H9 (cell line): ENCODE measurements around the gene ANXA2. TPM values are rescaled to one million over a fixed set of nuclear protein-coding genes. Genes with fewer than 3 reads are reported as not detected.

Experiments used
- DNase-seq: peaks from one replicate; pipeline ENCODE4 v3.0.0-alpha.2; 2017
- H2AFZ ChIP-seq: one replicate; pipeline ENCODE4 v1.6.1; 2013; ENCODE audit warnings: mild to moderate bottlenecking, low read length, control low read depth, moderate library complexity
- H2AK5ac ChIP-seq: 2 replicates; pipeline ENCODE4 v1.6.1; 2013; ENCODE audit warnings: low read length, control low read depth, mixed read lengths; ENCODE audit not compliant: insufficient read length
- H2BK120ac ChIP-seq: one replicate; pipeline ENCODE4 v1.6.1; 2013; ENCODE audit warnings: low read depth, mild to moderate bottlenecking, low read length, control low read depth, inconsistent platforms; ENCODE audit not compliant: poor library complexity, severe bottlenecking
- H2BK12ac ChIP-seq: 2 replicates; pipeline ENCODE4 v1.6.1; 2013; ENCODE audit warnings: low read length, control low read depth, mixed read lengths, low read depth; ENCODE audit not compliant: insufficient read length
- H2BK15ac ChIP-seq: 2 replicates; pipeline ENCODE4 v1.6.1; 2013; ENCODE audit warnings: low read depth, low read length, control low read depth
- H2BK20ac ChIP-seq: one replicate; pipeline ENCODE4 v1.6.1; 2013; ENCODE audit warnings: low read depth, mild to moderate bottlenecking, low read length, control low read depth, inconsistent platforms; ENCODE audit not compliant: poor library complexity, severe bottlenecking
- H2BK5ac ChIP-seq: 2 replicates; pipeline ENCODE4 v1.6.1; 2013; ENCODE audit warnings: low read length, control low read depth, mixed read lengths; ENCODE audit not compliant: insufficient read length
- H3K14ac ChIP-seq: 2 replicates; pipeline ENCODE4 v1.6.1; 2013; ENCODE audit warnings: low read length, control low read depth; ENCODE audit not compliant: insufficient read depth
- H3K18ac ChIP-seq: 2 replicates; pipeline ENCODE4 v1.6.1; 2013; ENCODE audit warnings: low read depth, mild to moderate bottlenecking, mixed read lengths, low read length, control low read depth; ENCODE audit not compliant: insufficient read length
- H3K23ac ChIP-seq: 2 replicates; pipeline ENCODE4 v1.6.1; 2013; ENCODE audit warnings: low read length, control low read depth, mixed read lengths, low read depth; ENCODE audit not compliant: insufficient read length
- H3K23me2 ChIP-seq: 2 replicates; pipeline ENCODE4 v1.6.1; 2013; ENCODE audit warnings: low read depth, mild to moderate bottlenecking, mixed read lengths, low read length, control low read depth; ENCODE audit not compliant: insufficient read length, poor library complexity, severe bottlenecking
- H3K27ac ChIP-seq: 2 replicates; pipeline ENCODE4 v1.5.1; 2013; ENCODE audit warnings: low read length, control low read depth, mixed read lengths, low read depth; ENCODE audit not compliant: insufficient read length
- H3K27me3 ChIP-seq: 2 replicates; pipeline ENCODE4 v1.6.1; 2013; ENCODE audit warnings: low read length, control low read depth, inconsistent platforms; ENCODE audit not compliant: insufficient read depth
- H3K4ac ChIP-seq: 2 replicates; pipeline ENCODE4 v1.6.1; 2013; ENCODE audit warnings: low read depth, mild to moderate bottlenecking, control low read depth, inconsistent platforms, low read length, moderate library complexity
- H3K4me1 ChIP-seq: 2 replicates; pipeline ENCODE4 v1.6.1; 2013; ENCODE audit warnings: low read length, control low read depth, inconsistent platforms; ENCODE audit not compliant: insufficient read depth
- H3K4me2 ChIP-seq: 2 replicates; pipeline ENCODE4 v1.6.1; 2013; ENCODE audit warnings: low read length, control low read depth, mixed read lengths; ENCODE audit not compliant: insufficient read length, insufficient read depth
- H3K56ac ChIP-seq: 2 replicates; pipeline ENCODE4 v1.6.1; 2013; ENCODE audit warnings: low read depth, mild to moderate bottlenecking, mixed read lengths, low read length, control low read depth; ENCODE audit not compliant: insufficient read length
- H3K79me1 ChIP-seq: 2 replicates; pipeline ENCODE4 v1.6.1; 2013; ENCODE audit warnings: low read depth, mild to moderate bottlenecking, moderate library complexity, low read length, control low read depth, inconsistent platforms; ENCODE audit not compliant: insufficient read depth, poor library complexity, severe bottlenecking
- H3K79me2 ChIP-seq: 2 replicates; pipeline ENCODE4 v1.6.1; 2013; ENCODE audit warnings: low read length, control low read depth, inconsistent platforms; ENCODE audit not compliant: insufficient read depth
- H3K9ac ChIP-seq: 2 replicates; pipeline ENCODE4 v1.6.1; 2013; ENCODE audit warnings: low read length, control low read depth, mixed read lengths; ENCODE audit not compliant: insufficient read length; ENCODE audit errors: extremely low read depth
- H3K9me3 ChIP-seq: one replicate; pipeline ENCODE4 v1.6.1; 2013; ENCODE audit warnings: low read depth, low read length, inconsistent platforms; ENCODE audit not compliant: control insufficient read depth
- H3T11ph ChIP-seq: one replicate; pipeline ENCODE4 v1.6.1; 2013; ENCODE audit warnings: mild to moderate bottlenecking, low read length, control low read depth, inconsistent platforms
- H4K20me1 ChIP-seq: one replicate; pipeline ENCODE4 v1.6.1; 2013; ENCODE audit not compliant: control insufficient read depth, insufficient read length, insufficient read depth
- H4K5ac ChIP-seq: 2 replicates; pipeline ENCODE4 v1.6.1; 2013; ENCODE audit warnings: low read depth, mild to moderate bottlenecking, mixed read lengths, low read length, control low read depth; ENCODE audit not compliant: insufficient read length
- H4K8ac ChIP-seq: replicated peaks from 2 replicates; pipeline ENCODE4 v1.6.1; 2013; ENCODE audit warnings: low read length, control low read depth, mixed read lengths, low read depth; ENCODE audit not compliant: insufficient read length
- H4K91ac ChIP-seq: 2 replicates; pipeline ENCODE4 v1.6.1; 2013; ENCODE audit warnings: low read depth, mild to moderate bottlenecking, moderate library complexity, mixed read lengths, low read length, control low read depth; ENCODE audit not compliant: insufficient read length
- H3K27ac Mint-ChIP-seq, 3 experiments: 2 replicates in 2 of 3; 3 replicates in 1 of 3; pipeline ENCODE4 v1.8.0; 2020 to 2021; ENCODE audit warnings: mixed read lengths in 3 of 3, mild to moderate bottlenecking in 1 of 3, moderate library complexity in 1 of 3
- H3K27me3 Mint-ChIP-seq: 2 replicates; pipeline ENCODE4 v1.8.0; 2021; ENCODE audit warnings: low read depth, mild to moderate bottlenecking, moderate library complexity, mixed read lengths
- H3K36me3 Mint-ChIP-seq, 3 experiments: 2 replicates in 2 of 3; 3 replicates in 1 of 3; pipeline ENCODE4 v1.8.0; 2020 to 2021; ENCODE audit warnings: low read depth in 3 of 3, mixed read lengths in 3 of 3; ENCODE audit not compliant: insufficient read depth in 1 of 3
- H3K4me1 Mint-ChIP-seq, 2 experiments: 2 replicates each; pipeline ENCODE4 v1.8.0; 2020; ENCODE audit warnings: mixed read lengths in 2 of 2
- H3K4me3 Mint-ChIP-seq, 2 experiments: 2 replicates in 1 of 2; 3 replicates in 1 of 2; pipeline ENCODE4 v1.8.0; 2020 to 2021; ENCODE audit warnings: mild to moderate bottlenecking in 2 of 2, mixed read lengths in 2 of 2, moderate library complexity in 1 of 2
- H3K9me3 Mint-ChIP-seq, 2 experiments: 2 replicates in 1 of 2; 3 replicates in 1 of 2; pipeline ENCODE4 v1.8.0; 2020; ENCODE audit warnings: mild to moderate bottlenecking in 2 of 2, mixed read lengths in 2 of 2, moderate library complexity in 1 of 2
- CTCF ChIP-seq: fragments of 200-600 bp; sonication (generic); conservative IDR thresholded peaks from 3 replicates; pipeline ENCODE4 v1.8.0; 2021; ENCODE audit warnings: antibody characterized with exemption, mild to moderate bottlenecking
- WGBS: extraction: QIAGEN DNeasy Blood & Tissue Kit; methylation state at CpG from one replicate; pipeline ENCODE4 v1.1.7; 2013; ENCODE audit warnings: missing lambda C conversion rate, low lambda C conversion rate, mixed read lengths; ENCODE audit not compliant: insufficient read length; ENCODE audit errors: extremely low coverage; 5-methylcytosine and 5-hydroxymethylcytosine counted together
- total RNA-seq: library from RNA; stranded (reverse); gene quantifications from 2 replicates; pipeline ENCODE4 v1.2.1, GENCODE V29; 2021

The ANXA2 gene
- total RNA-seq, 1 experiment from 2014 or later, result 126 TPM

- Histone ChIP-seq H3K9ac (no peak overlapping the region), H2BK12ac (no peak overlapping the region), H4K91ac (no peak overlapping the region), H3K4me1 (peaks cover 5% of the 10 kb centered on the region; the same call in 1 of the 2 replicates), H3K23me2 (no peaks in the 10 kb centered on the region), H2BK15ac (no peak overlapping the region), H2AFZ (no peak overlapping the region), H3K9me3 (no peaks in the 10 kb centered on the region), H4K8ac (no peak overlapping the region), H2AK5ac (no peak overlapping the region), H3K4ac (no peak overlapping the region), H3K79me2 (peaks cover 6% of the 10 kb centered on the region; the same call in 1 of the 2 replicates), H3K27me3 (no peaks in the 10 kb centered on the region), H2BK120ac (no peak overlapping the region), H3K4me2 (no peak overlapping the region), H2BK20ac (no peak overlapping the region), H4K5ac (no peak overlapping the region), H3K79me1 (no peaks in the 10 kb centered on the region), H3K27ac (no peak overlapping the region), H2BK5ac (no peak overlapping the region), H3K14ac (no peak overlapping the region), H3K18ac (no peak overlapping the region), H3T11ph (no peak overlapping the region), H3K56ac (no peak overlapping the region), H3K23ac (no peak overlapping the region), H4K20me1 (no peaks in the 10 kb centered on the region)
- no peak overlapping the region for H3K4me3 Mint-ChIP-seq
- TF ChIP-seq CTCF, result no peak
- H3K27ac Mint-ChIP-seq, result no peak overlapping the region
- H3K27me3 Mint-ChIP-seq, result peaks cover 2% of the 10 kb centered on the region; the same call in 1 of the 2 replicates
- no peaks in the 10 kb centered on the region for H3K9me3 Mint-ChIP-seq
- H3K36me3 Mint-ChIP-seq, result peaks cover 0 to 6% (median 0%) of the 10 kb centered on the region in 3 experiments; a peak in 1 of 7 replicates
- no CpG with 5 or more reads among the region's 7 CpGs for WGBS
- DNase-seq, result no peak
- H3K4me1 Mint-ChIP-seq, result peaks cover 17% of the 10 kb centered on the region in 2 experiments
These were observed 11.9 kb downstream of the ANXA2 start for GRCh38 chr15:60385620-60386552.
